HFFc6 (cell line): Measurements from ENCODE around the gene SPATA46. TPM values are rescaled to one million over a fixed set of nuclear protein-coding genes. Genes with fewer than 3 reads are reported as not detected.
A peak's percentile ranks its signal among the peaks of the same experiment; 100 is the strongest.

Source experiments
- DNase-seq: peaks from one replicate; pipeline ENCODE4 v3.0.0-alpha.2; 2018
- H3K27ac Mint-ChIP-seq: 2 replicates; pipeline ENCODE4 v1.8.0; 2020; ENCODE audit warnings: mild to moderate bottlenecking, mixed read lengths
- H3K27me3 Mint-ChIP-seq: 2 replicates; pipeline ENCODE4 v1.8.0; 2021; ENCODE audit warnings: mild to moderate bottlenecking, moderate library complexity, mixed read lengths; ENCODE audit not compliant: insufficient read depth
- H3K36me3 Mint-ChIP-seq: 2 replicates; pipeline ENCODE4 v1.8.0; 2021; ENCODE audit warnings: low read depth, mixed read lengths
- H3K4me1 Mint-ChIP-seq: 2 replicates; pipeline ENCODE4 v1.8.0; 2020; ENCODE audit warnings: low read depth, mixed read lengths
- H3K4me3 Mint-ChIP-seq: 2 replicates; pipeline ENCODE4 v1.8.0; 2020; ENCODE audit warnings: mild to moderate bottlenecking, moderate library complexity, mixed read lengths
- H3K9me3 Mint-ChIP-seq: 2 replicates; pipeline ENCODE4 v1.8.0; 2020; ENCODE audit warnings: mild to moderate bottlenecking, mixed read lengths
- CTCF ChIP-seq: fragments of 200-600 bp; sonication (generic); IDR thresholded peaks from 2 replicates; pipeline ENCODE4 v1.5.0; 2021; ENCODE audit warnings: antibody characterized with exemption, mild to moderate bottlenecking
- total RNA-seq, 6 experiments: library from RNA; stranded (reverse); fragmentation: NEBNext Ultra II Directional; extraction: Animal tissue kit (Norgen Biotek cat#: 25700); gene quantifications; 2 replicates in 1 of 6; 3 replicates in 5 of 6; pipeline ENCODE4 v1.2.3, GENCODE V29; 2021

SPATA46 gene
- total RNA-seq, 6 experiments from 2014 or later, result not detected

GRCh38 chr1:162389021-162389818 lies 12.6 kb upstream of the SPATA46 start:
- Mint-ChIP-seq H3K4me1 (peaks cover 12% of the 10 kb centered on the region), H3K9me3 (no peaks in the 10 kb centered on the region), H3K27me3 (peaks cover 35% of the 10 kb centered on the region), H3K4me3 (no peak overlapping the region), H3K36me3 (no peaks in the 10 kb centered on the region), H3K27ac (no peak overlapping the region)
- peak; percentile 12 for DNase-seq
- TF ChIP-seq CTCF, result no peak

- no peaks in the 10 kb centered on the region for H3K9me3 Mint-ChIP-seq
- peaks cover 40% of the 10 kb centered on the region for H3K27me3 Mint-ChIP-seq
- no peak for DNase-seq
- no peaks in the 10 kb centered on the region for H3K36me3 Mint-ChIP-seq
- no peak overlapping the region for H3K27ac Mint-ChIP-seq
- peaks cover 12% of the 10 kb centered on the region for H3K4me1 Mint-ChIP-seq
- H3K4me3 Mint-ChIP-seq, result no peak overlapping the region
- no peak for TF ChIP-seq CTCF
Observed at GRCh38 chr1:162388615-162389014, 12.0 kb upstream of the SPATA46 start.

GRCh38 chr1:162388083-162388594 lies 11.5 kb upstream of the SPATA46 start:
- no peak for DNase-seq
- Mint-ChIP-seq H3K27ac (no peak overlapping the region), H3K4me3 (no peak overlapping the region), H3K27me3 (peaks cover 42% of the 10 kb centered on the region), H3K4me1 (peaks cover 12% of the 10 kb centered on the region), H3K9me3 (no peaks in the 10 kb centered on the region), H3K36me3 (no peaks in the 10 kb centered on the region)
- no peak for TF ChIP-seq CTCF

GRCh38 chr1:162387226-162388082 lies 10.8 kb upstream of the SPATA46 start:
- Mint-ChIP-seq H3K27ac (no peak overlapping the region), H3K9me3 (no peaks in the 10 kb centered on the region), H3K4me3 (no peak overlapping the region), H3K36me3 (no peaks in the 10 kb centered on the region), H3K4me1 (peaks cover 12% of the 10 kb centered on the region), H3K27me3 (peaks cover 42% of the 10 kb centered on the region)
- no peak for DNase-seq
- no peak for TF ChIP-seq CTCF

GRCh38 chr1:162386292-162387225 lies 9.9 kb upstream of the SPATA46 start:
- H3K4me1 Mint-ChIP-seq, result peaks cover 12% of the 10 kb centered on the region
- no peaks in the 10 kb centered on the region for H3K9me3 Mint-ChIP-seq
- H3K4me3 Mint-ChIP-seq, result no peak overlapping the region
- H3K27me3 Mint-ChIP-seq, result peaks cover 44% of the 10 kb centered on the region
- TF ChIP-seq CTCF, result no peak
- no peak overlapping the region for H3K27ac Mint-ChIP-seq
- H3K36me3 Mint-ChIP-seq, result no peaks in the 10 kb centered on the region
- DNase-seq, result no peak
